ENCODE measurements around the gene PPP1R7.

Gene PPP1R7

GRCh38 chr2:241108271-241109209, 41.7 kb upstream of the PPP1R7 start:
- TF ChIP-seq CTCF (conservative IDR thresholded peaks at IDR 0.05; ENCODE audit: low read depth) = no peak
- ChIA-PET POLR2A (ENCODE audit: low non-redundant PET) (no interaction called here), CTCF (no interaction called here)
- no peak for DNase-seq (ENCODE audit: low spot score)
- H3K27ac ChIP-seq = 0 out of 2 replicates have a peak overlapping the region, but pooled peaks have one; percentile 14

GRCh38 chr2:241109210-241110088, 40.8 kb upstream of the PPP1R7 start:
- H3K27ac ChIP-seq = no peak overlapping the region
- no peak for DNase-seq (ENCODE audit: low spot score)
- no peak for TF ChIP-seq CTCF (conservative IDR thresholded peaks at IDR 0.05; ENCODE audit: low read depth)
- CTCF ChIA-PET = no interaction called here
- POLR2A ChIA-PET (ENCODE audit: low non-redundant PET) = no interaction called here

- no peak overlapping the region for H3K27ac ChIP-seq
- CTCF ChIA-PET = no interaction called here
- POLR2A ChIA-PET (ENCODE audit: low non-redundant PET) = no interaction called here
- TF ChIP-seq CTCF (conservative IDR thresholded peaks at IDR 0.05; ENCODE audit: low read depth) = no peak
- DNase-seq (ENCODE audit: low spot score) = no peak
Measured at GRCh38 chr2:241110089-241110606, 40.1 kb upstream of the PPP1R7 start.

GRCh38 chr2:241110607-241111439, 39.4 kb upstream of the PPP1R7 start:
- no peak for DNase-seq (ENCODE audit: low spot score)

GRCh38 chr2:241111440-241111805, 38.8 kb upstream of the PPP1R7 start:
- no peak for DNase-seq (ENCODE audit: low spot score)
- POLR2A ChIA-PET (ENCODE audit: low non-redundant PET) = no interaction called here
- no peak for TF ChIP-seq CTCF (conservative IDR thresholded peaks at IDR 0.05; ENCODE audit: low read depth)
- H3K27ac ChIP-seq = no peak overlapping the region
- CTCF ChIA-PET = interaction anchor here (0.7 kb wide), 1 partner anchor 104 kb away, joined by 3 read pairs; no protein-coding TSS in a partner anchor

More at GRCh38 chr2:241110607-241111439, 39.4 kb upstream of the PPP1R7 start:
- CTCF ChIA-PET = interaction anchor here (0.7 kb wide), 1 partner anchor 105 kb away, joined by 3 read pairs; no protein-coding TSS in a partner anchor
- TF ChIP-seq CTCF (conservative IDR thresholded peaks at IDR 0.05; ENCODE audit: low read depth) = no peak
- POLR2A ChIA-PET (ENCODE audit: low non-redundant PET) = no interaction called here
- H3K27ac ChIP-seq = no peak overlapping the region
